Measurements from ENCODE around the gene TSGA10IP.

Gene TSGA10IP

GRCh38 chr11:65918211-65919140 is 26.8 kb upstream of the TSGA10IP start, which contains the start of gene C11orf68:
TSS of gene C11orf68 (minus strand) at chr11:65919062. CDS start at chr11:65919031, 31 bp downstream.
- no peak for DNase-seq

DNA sequence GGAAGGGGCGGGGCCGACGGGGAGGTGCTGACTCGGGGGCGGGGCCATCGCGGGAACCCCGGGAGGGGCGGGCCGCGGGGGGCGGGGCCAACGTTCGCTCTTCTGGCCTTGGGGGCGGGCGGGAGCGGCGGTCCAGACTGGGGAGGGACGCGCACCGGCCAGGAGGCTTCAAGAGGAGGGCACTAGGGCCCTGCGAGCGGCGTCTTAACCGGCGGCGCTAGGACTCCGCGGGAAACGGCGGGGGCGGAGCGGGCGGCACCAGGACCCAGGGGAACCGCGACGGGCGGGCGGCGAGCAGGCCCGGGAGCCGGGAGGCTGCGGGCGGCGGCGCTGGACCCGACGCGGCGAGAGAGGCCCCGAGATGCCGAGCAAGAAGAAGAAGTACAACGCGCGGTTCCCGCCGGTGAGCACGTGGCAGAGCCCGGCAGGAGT is 26.1 kb upstream of the TSGA10IP start, which contains the start of gene DRAP1:
Gene DRAP1 (plus strand): TSS at position 286 of the 432 bp plus-strand sequence. CDS start 76 bp downstream, at position 362.
- DNase-seq = peak; percentile 93

DNA sequence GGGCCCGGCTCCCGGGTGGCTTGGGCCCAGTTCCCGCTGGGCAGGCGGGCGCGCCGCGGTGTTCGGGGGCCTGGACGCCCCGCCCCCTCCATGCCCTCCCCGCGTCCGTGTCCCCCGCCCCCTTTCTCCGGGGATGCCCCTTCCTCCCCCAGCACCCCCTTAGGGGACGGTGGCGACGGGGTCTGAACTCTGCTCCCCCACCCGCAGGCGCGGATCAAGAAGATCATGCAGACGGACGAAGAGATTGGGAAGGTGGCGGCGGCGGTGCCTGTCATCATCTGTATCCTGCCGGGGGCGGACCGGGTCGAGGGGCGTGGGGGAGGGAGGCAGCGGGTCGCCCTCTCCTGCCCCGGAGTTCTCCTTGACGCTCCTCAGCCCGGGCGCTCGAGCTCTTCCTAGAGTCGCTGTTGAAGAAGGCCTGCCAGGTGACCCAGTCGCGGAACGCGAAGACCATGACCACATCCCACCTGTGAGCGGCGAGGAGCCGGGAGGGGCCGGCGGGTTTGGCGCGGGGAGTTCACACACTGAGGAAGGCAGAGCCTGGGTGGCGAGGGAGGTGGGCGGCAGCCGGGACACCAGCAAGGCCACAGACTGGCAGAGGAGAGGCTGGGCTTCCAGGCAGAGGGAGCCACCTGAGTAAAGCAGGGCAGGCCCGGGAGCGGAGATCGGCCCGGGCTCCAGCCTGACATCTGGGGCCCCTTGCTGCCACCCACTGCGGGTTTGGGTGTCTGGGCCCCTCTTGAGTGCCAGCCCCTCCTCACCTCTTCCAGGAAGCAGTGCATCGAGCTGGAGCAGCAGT is 25.5 kb upstream of the TSGA10IP start:
- no peak for DNase-seq

DNA sequence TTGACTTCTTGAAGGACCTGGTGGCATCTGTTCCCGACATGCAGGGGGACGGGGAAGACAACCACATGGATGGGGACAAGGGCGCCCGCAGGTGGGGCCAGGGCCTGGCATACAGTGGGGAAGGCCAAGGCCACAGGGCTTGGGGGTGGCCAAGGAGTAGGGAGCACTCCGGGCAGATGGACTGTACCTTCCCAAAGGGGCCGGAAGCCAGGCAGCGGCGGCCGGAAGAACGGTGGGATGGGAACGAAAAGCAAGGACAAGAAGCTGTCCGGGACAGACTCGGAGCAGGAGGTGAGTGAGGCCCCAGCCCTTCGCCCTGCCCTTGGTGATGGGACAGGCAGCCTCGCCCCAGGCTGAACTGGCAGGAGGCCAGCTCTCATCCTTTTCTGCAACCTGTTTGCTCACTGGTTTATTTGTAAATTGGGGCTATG is 24.9 kb upstream of the TSGA10IP start:
- DNase-seq = no peak

DNA sequence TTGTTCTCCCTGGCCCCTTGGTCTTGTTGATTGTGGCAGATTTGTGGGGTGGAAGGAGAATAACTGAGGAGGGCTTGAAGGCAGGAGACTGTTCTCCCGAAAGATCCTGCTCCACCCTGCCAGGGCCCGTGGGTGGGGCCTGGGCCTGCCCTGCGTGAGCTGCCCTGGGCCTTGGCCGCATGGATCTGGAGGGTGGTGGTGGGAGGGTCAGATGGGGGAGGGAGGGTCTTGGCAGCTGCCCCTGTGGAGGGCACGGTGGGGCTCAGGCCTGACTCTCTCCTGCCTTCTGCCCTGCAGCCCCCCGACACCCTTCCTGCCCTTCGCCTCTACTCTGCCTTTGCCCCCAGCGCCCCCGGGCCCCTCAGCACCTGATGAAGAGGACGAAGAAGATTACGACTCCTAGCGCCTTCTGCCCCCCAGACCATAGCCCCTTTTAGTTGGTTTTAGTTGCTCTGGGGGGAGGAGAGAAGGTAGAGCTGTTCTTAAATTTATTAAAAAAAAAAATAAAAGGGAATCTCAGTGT is 24.2 kb upstream of the TSGA10IP start:
- DNase-seq = no peak

DNA sequence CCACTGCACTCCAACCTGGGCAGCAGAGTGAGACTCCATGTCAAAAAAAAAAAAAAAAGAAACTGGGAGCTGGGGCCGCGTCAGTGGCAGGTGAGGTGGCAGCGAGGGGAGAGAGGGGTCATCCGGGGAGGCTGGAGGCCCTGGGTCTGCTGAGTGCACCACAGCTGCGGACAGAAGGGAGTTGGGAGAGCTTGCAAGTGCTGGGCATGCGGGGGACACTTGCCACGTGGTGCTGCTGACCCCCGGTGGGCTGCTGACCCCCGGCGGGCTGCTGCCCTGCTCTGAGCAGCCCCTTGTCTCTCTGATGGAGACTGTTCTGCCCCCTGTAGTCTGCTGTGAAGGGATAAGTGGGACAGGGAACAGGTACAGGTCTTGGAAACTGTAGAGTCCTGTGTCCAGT is 23.4 kb upstream of the TSGA10IP start:
- DNase-seq = no peak

- DNase-seq = no peak
Measured at GRCh38 chr11:65922565-65922964, 22.7 kb upstream of the TSGA10IP start.

DNA sequence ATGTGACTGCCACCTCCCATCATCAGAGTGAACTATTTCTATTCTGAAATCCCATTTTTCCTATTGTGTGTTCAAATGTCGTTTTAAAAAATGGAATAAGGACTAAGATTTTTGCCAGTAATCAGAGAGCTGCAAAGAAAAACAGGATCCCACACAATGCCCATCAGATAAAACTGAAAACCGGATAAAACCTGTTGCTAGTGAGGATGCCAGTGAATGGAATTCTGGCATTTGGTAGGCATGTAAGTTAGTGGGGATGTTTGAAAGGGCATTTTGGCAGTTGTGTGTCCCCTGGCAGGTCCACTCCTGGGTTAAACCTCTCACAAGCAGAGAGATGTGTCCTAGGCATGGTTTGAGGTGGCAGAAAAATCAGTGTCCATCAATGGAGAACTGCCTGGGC is 19.9 kb upstream of the TSGA10IP start:
- no peak for DNase-seq

DNA sequence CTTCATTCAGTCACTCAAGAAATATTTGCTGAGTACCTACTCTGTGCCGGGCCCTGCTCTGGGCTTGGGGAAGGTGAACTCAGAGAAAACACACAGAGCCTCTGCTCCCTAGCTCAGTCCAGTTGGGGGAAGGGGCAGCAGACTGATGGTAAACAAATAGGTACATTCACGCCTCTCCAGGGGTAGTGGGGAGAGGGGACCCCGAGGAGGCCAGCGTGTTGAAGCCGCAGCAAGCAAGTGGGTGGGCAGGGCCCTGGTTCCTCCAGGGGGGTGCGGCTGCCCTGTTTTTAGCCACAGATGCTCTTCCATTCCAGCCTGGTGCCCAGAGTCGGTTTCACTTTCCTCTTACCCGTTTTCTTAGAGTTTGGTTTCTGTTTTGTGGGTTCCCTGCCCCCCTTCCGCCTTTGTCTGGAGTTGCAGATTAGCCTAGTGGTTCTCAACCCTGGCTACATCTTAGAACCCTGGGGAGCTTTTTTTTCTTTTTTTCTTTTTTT is 17.3 kb upstream of the TSGA10IP start:
- DNase-seq = no peak

GRCh38 chr11:65928667-65929066 is 16.6 kb upstream of the TSGA10IP start:
- no peak for DNase-seq

- DNase-seq = no peak
Measured at GRCh38 chr11:65931773-65932557, 13.3 kb upstream of the TSGA10IP start.

- DNase-seq = no peak
Measured at GRCh38 chr11:65932558-65932919, 12.7 kb upstream of the TSGA10IP start.

DNA sequence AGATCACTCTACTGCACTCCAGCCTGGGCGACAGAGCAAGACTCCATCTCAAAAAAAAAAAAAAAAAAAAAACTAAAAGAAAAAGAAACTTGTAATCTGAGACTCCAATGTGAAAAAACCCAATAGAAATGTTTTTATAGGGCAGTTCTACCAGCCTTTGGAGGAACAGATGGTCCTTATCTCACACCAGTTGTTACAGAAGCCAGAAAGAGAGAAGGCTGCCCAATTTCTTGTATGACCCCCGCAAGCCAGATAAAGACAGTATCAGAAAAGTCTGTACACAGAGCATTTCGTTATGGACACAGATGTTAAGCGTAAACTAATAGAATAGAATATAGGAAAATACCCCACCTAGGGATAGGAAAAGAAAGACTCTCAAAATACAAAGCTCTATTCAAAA is 11.3 kb upstream of the TSGA10IP start:
- no peak for DNase-seq

DNA sequence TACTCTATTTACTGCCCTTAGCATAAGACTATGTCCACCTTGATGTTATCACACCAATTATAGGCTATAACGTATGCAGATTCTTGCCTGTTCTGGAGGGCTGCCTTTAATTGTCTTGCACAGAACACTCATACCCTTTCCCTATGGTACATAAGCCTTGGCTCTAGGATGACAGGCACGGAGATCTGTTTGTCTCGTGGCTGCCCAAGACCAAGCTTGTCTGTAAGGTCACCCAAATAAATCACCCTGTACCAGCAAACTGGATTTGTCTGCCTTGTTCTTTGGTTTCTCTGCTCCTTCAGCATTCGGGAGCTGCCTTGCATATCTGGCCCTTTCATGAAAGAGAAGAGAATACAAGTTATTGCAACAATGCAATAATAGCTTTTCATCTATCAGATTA is 7.5 kb upstream of the TSGA10IP start:
- DNase-seq = no peak

DNA sequence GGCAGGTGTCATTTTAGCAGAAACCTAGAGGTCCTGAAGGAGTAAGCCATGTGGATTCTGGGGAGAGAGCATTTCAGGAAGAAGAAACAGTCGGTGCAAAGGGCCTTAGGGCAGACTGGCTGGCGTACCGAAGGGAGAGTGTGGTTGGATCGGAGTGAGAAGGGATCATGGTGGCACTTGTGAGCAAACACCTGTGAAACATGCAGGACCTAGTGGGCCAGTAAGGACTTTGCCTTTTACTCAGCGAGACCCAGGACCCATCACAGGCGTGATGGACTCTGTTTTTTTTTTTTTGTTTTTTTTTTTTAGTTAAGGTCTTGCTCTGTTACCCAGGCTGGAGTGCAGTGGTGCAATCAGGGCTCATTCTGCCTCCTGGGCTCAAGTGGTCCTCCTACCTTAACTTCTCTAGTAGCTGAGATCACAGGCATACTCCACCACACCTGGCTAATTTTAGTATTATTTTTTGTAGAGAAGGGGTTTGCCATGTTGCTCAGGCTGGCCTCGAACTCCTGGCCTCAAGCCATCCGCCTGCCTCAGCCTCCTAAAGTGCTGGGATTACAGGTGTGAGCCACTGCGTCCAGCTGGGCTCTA is 3.5 kb upstream of the TSGA10IP start:
- no peak for DNase-seq

DNA sequence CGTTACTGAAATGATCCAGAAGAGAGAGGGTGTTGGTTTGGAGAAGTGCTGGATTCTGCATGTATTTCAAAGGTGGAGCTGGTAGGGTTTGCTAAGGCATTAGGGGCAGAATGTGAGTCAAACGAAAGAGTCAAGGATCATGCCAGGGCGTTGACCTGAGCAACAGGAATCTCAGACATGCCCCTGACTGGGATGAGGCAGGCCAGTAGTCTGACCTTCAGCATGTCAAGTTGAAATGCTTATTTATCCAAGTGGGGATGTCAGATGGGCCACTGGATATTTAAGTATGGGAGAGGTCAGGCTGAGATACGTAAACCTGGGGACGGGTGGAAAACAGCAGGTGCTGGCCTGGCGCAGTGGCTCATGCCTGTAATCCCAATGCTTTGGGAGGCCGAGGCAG is 2.7 kb upstream of the TSGA10IP start:
- no peak for DNase-seq

GRCh38 chr11:65944191-65944590 is 1.1 kb upstream of the TSGA10IP start:
- DNase-seq = no peak

- no peak for DNase-seq
Measured at GRCh38 chr11:65944767-65945166, 513 bp upstream of the TSGA10IP start.

GRCh38 chr11:65945941-65946558 is 770 bp downstream of the TSGA10IP start:
- no peak for DNase-seq

- DNase-seq = no peak
Measured at GRCh38 chr11:65946655-65947054, 1.4 kb downstream of the TSGA10IP start.

GRCh38 chr11:65947133-65947532 is 1.9 kb downstream of the TSGA10IP start:
- DNase-seq = no peak
